Measurements from ENCODE around the gene TCF7L1. TPM values are rescaled to one million over a fixed set of nuclear protein-coding genes. Genes with fewer than 3 reads are reported as not detected.

TCF7L1 gene
- polyA plus RNA-seq, 3 donors: 0.05 to 0.09 TPM; not detected in 1

GRCh38 chr2:85221067-85221691 is 88.0 kb downstream of the TCF7L1 start:
- no peak overlapping the region for H3K4me3 Mint-ChIP-seq
- Histone ChIP-seq H3K4me2 (replicated peaks; ENCODE audit: extremely low read depth, low read length, poor library complexity, severe bottlenecking) (no peak overlapping the region), H3K79me2 (ENCODE audit: insufficient read depth, low read length) (no peaks in the 10 kb centered on the region), H3K4me3 (replicated peaks in 1 of 3; ENCODE audit: low read depth in 2 of 3, low read length in 3 of 3) (no peak overlapping the region), H3K27me3 (ENCODE audit: control insufficient read depth in 2 of 2, insufficient read depth in 2 of 2, low read length in 2 of 2) (no peaks in the 10 kb centered on the region), H3K4me1 (ENCODE audit: control insufficient read depth in 1 of 2, insufficient read depth in 2 of 2, low read length in 2 of 2) (no peaks in the 10 kb centered on the region), H3K9ac (ENCODE audit: insufficient read depth, low read length, poor library complexity, severe bottlenecking) (no peak overlapping the region), H2AFZ (ENCODE audit: insufficient read depth, low read depth, low read length, poor library complexity, severe bottlenecking) (no peak overlapping the region), H3K27ac (ENCODE audit: low read depth in 1 of 2, low read length in 2 of 2) (no peak overlapping the region), H4K20me1 (ENCODE audit: insufficient read depth, low read length) (no peaks in the 10 kb centered on the region), H3K9me3 (replicated peaks in 1 of 2; ENCODE audit: control insufficient read depth in 1 of 2, insufficient read depth in 1 of 2, low read length in 2 of 2) (no peaks in the 10 kb centered on the region), H3K36me3 (replicated peaks in 1 of 2; ENCODE audit: control insufficient read depth in 1 of 2, insufficient read depth in 2 of 2, low read length in 2 of 2) (no peaks in the 10 kb centered on the region)
- no peak for TF ChIP-seq CTCF (IDR thresholded peaks at IDR 0.05)
- WGBS (ENCODE audit: insufficient coverage): 100% methylated on average over 1 of the region's 8 CpGs
- no peak overlapping the region for H3K27ac Mint-ChIP-seq
- H3K27me3 Mint-ChIP-seq (ENCODE audit: low read depth in 3 of 3): peaks cover 2 to 11% (median 9%) of the 10 kb centered on the region in 3 donors
- no peaks in the 10 kb centered on the region for H3K9me3 Mint-ChIP-seq
- peaks cover under 1% of the 10 kb centered on the region for H3K4me1 Mint-ChIP-seq
- no peaks in the 10 kb centered on the region for H3K36me3 Mint-ChIP-seq
- no peak for DNase-seq
- intact Hi-C loops (cut with micrococcal nuclease): no loop called here

GRCh38 chr2:85222792-85223191 is 89.6 kb downstream of the TCF7L1 start:
- Histone ChIP-seq H3K79me2 (ENCODE audit: insufficient read depth, low read length) (no peaks in the 10 kb centered on the region), H3K9me3 (replicated peaks in 1 of 2; ENCODE audit: control insufficient read depth in 1 of 2, insufficient read depth in 1 of 2, low read length in 2 of 2) (no peaks in the 10 kb centered on the region)
- H3K9me3 Mint-ChIP-seq: no peaks in the 10 kb centered on the region

More at GRCh38 chr2:85222792-85223191, 89.6 kb downstream of the TCF7L1 start:
- Mint-ChIP-seq H3K36me3 (no peaks in the 10 kb centered on the region), H3K4me1 (peaks cover 6% of the 10 kb centered on the region), H3K27me3 (ENCODE audit: low read depth in 3 of 3) (peaks cover 2 to 14% (median 5%) of the 10 kb centered on the region in 3 donors), H3K27ac (no peak overlapping the region), H3K4me3 (no peak overlapping the region)
- no peak for DNase-seq
- H3K27me3 ChIP-seq (ENCODE audit: control insufficient read depth in 2 of 2, insufficient read depth in 2 of 2, low read length in 2 of 2): no peaks in the 10 kb centered on the region
- H3K4me3 ChIP-seq (replicated peaks in 1 of 3; ENCODE audit: low read depth in 2 of 3, low read length in 3 of 3): no peak overlapping the region
- no peaks in the 10 kb centered on the region for H3K36me3 ChIP-seq (replicated peaks in 1 of 2; ENCODE audit: control insufficient read depth in 1 of 2, insufficient read depth in 2 of 2, low read length in 2 of 2)
- no peak overlapping the region for H3K27ac ChIP-seq (ENCODE audit: low read depth in 1 of 2, low read length in 2 of 2)
- no CpG with 5 or more reads among the region's 3 CpGs for WGBS (ENCODE audit: insufficient coverage)
- H4K20me1 ChIP-seq (ENCODE audit: insufficient read depth, low read length): no peaks in the 10 kb centered on the region
- TF ChIP-seq CTCF (IDR thresholded peaks at IDR 0.05): no peak
- H3K4me2 ChIP-seq (replicated peaks; ENCODE audit: extremely low read depth, low read length, poor library complexity, severe bottlenecking): no peak overlapping the region
- no peak overlapping the region for H2AFZ ChIP-seq (ENCODE audit: insufficient read depth, low read depth, low read length, poor library complexity, severe bottlenecking)
- intact Hi-C loops (cut with micrococcal nuclease): no loop called here
- H3K4me1 ChIP-seq (ENCODE audit: control insufficient read depth in 1 of 2, insufficient read depth in 2 of 2, low read length in 2 of 2): no peaks in the 10 kb centered on the region
- no peak overlapping the region for H3K9ac ChIP-seq (ENCODE audit: insufficient read depth, low read length, poor library complexity, severe bottlenecking)

All from CD14-positive monocyte (primary cell).